Fibroblast of skin of left biceps (primary cell): ENCODE results near the gene FBLIM1.
"Not testable (repeated sequence)": the region's sequence is repeated elsewhere in the genome, so short reads cannot be mapped to it uniquely, and the experiment has no call there.

ENCODE experiments used
- DNase-seq, 2 experiments: peaks; one replicate each; pipeline ENCODE4 v3.0.0-alpha.2; 2013; ENCODE audit warnings: low read depth in 2 of 2

Gene FBLIM1

GRCh38 chr1:15810073-15810472, 51.5 kb downstream of the FBLIM1 start:
- no peak for DNase-seq

- no peak for DNase-seq
Observed at GRCh38 chr1:15816674-15817073, 58.1 kb downstream of the FBLIM1 start.

GRCh38 chr1:15820478-15820877, 61.9 kb downstream of the FBLIM1 start:
- DNase-seq = no peak

GRCh38 chr1:15825800-15826199, 67.2 kb downstream of the FBLIM1 start:
- no peak for DNase-seq

- DNase-seq = no peak
Observed at GRCh38 chr1:15826810-15827507, 68.4 kb downstream of the FBLIM1 start.

- not testable (repeated sequence) for DNase-seq
Observed at GRCh38 chr1:15827567-15827966, 69.0 kb downstream of the FBLIM1 start.

GRCh38 chr1:15828931-15829330, 70.3 kb downstream of the FBLIM1 start:
- not testable (repeated sequence) for DNase-seq

- no peak for DNase-seq
Observed at GRCh38 chr1:15830258-15830657, 71.7 kb downstream of the FBLIM1 start.

- no peak for DNase-seq
Observed at GRCh38 chr1:15833069-15833679, 74.6 kb downstream of the FBLIM1 start.

- DNase-seq = no peak
Observed at GRCh38 chr1:15833842-15834405, 75.3 kb downstream of the FBLIM1 start.

GRCh38 chr1:15834406-15835204, 76.0 kb downstream of the FBLIM1 start:
- DNase-seq = peak; percentile 76

GRCh38 chr1:15835205-15835740, 76.7 kb downstream of the FBLIM1 start:
- no peak for DNase-seq

GRCh38 chr1:15835741-15836510, 77.3 kb downstream of the FBLIM1 start:
- DNase-seq = peak; percentile 99
